HG02678 (cell line): ENCODE results near the gene CYP26B1.

Experiments
- ATAC-seq: cut with Tn5 transposase; IDR thresholded peaks from one replicate; pipeline ENCODE4 v1.9.1; 2021; ENCODE audit warnings: mild to moderate bottlenecking, moderate library complexity; ENCODE audit not compliant: unreplicated experiment

Gene CYP26B1, protein sequence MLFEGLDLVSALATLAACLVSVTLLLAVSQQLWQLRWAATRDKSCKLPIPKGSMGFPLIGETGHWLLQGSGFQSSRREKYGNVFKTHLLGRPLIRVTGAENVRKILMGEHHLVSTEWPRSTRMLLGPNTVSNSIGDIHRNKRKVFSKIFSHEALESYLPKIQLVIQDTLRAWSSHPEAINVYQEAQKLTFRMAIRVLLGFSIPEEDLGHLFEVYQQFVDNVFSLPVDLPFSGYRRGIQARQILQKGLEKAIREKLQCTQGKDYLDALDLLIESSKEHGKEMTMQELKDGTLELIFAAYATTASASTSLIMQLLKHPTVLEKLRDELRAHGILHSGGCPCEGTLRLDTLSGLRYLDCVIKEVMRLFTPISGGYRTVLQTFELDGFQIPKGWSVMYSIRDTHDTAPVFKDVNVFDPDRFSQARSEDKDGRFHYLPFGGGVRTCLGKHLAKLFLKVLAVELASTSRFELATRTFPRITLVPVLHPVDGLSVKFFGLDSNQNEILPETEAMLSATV

DNA sequence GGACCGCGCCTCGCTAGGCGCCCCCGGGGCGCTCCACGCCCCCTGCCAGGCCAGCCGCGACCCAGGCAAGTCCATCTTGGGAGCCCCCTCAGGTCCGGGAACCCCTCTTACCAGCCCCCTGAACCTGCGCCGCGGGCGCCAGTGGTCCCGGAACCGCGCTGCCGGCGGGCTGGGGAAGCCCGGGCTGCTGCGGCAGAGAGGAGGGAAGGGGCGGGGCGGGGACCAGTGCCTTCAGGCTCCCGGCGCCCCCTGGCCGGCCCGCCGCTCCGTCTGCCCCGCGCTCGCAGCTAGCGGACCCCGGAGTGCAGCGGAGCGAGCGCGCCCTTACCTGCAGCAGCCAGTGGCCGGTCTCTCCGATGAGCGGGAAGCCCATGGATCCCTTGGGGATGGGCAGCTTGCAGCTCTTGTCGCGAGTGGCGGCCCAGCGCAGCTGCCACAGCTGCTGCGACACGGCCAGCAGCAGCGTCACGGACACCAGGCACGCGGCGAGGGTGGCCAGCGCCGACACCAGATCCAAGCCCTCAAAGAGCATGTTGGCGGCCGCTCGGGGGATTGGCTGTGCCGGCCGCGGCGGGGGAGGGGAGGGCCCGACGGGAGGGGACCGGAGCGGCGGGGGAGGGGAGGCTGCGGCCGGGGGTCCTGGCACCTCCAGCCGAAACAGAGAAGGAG, at the start of gene CYP26B1:
TSS of gene CYP26B1 (minus strand) at position 560 of the 669 bp plus-strand sequence. CDS start at position 532, 28 bp downstream.
- no peak for ATAC-seq

DNA sequence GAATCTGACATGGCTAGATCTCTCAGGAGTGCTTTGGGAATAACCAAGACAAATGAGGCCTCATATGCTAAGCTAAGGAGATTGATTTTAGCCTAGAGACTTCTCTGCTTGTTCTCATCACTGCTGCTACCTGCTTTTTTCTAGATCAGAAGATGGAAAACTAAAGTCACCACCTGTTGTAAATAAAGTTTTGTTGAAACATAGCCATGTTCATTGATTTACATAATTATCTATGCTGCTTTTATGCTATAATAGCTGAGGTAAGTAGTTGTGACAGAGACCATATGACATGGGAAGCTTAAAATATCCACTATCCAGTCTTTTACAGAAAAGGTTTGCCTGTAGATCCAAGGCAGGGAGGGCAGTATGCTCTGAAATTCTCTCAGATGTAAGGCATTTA, 46.1 kb upstream of the CYP26B1 start:
- ATAC-seq: no peak

DNA sequence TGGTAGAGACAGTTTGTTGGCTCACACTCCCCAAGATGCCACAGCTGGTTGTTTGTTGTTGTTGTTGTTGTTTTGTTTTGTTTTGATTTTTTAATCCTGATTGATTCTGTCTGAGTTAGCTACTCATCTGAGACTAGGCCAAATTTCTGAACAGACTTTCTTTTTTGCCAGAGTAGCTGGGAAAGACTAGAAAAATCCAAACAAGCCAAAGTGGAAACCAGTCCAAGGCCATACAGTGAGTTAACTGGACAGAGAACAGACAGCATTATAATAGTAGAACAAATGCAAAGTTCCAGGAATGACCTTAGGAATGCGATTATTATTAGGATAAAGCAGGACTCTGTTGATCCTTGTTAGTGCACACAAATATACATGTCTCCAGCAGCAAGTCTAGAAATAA, 43.8 kb upstream of the CYP26B1 start:
- no peak for ATAC-seq

DNA sequence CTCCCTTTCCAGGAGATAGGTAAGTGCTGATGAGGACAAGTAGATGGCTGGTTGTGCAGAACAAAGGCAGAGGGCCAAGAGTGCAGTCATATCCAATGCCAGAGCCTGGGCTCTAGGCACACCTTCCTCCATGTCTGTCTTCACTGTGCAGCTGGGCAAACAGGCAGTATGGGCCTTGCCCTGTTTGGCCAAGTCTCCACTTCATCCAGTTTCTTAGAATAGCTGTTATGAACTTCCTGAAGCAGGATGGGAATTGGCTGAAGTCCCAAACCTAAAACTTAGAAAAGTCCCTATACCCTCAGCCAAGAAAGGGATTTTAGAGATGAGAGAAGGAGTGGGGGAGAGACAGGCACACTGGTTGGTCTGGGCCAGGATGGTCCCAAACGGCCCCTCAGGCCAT, 37.5 kb upstream of the CYP26B1 start:
- no peak for ATAC-seq

DNA sequence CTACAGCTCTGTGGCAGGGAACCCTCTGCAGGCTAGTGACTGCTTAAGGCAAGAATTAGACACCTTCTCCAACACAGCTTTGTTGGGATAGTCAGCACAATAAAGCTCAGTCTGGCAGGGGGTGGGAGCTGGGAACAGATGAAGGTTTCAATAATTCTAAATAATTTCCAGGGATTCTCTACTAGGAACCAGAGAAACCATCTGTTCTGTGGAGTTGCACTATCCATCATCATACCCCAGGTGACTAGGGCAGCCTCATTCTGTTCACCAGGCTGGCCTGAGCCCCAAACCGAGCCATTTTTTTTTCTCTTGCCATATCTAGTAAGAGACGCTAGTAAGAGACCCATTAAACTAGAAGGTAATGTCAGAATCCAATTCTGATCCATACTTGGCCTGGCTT, 35.8 kb upstream of the CYP26B1 start:
- ATAC-seq: no peak

DNA sequence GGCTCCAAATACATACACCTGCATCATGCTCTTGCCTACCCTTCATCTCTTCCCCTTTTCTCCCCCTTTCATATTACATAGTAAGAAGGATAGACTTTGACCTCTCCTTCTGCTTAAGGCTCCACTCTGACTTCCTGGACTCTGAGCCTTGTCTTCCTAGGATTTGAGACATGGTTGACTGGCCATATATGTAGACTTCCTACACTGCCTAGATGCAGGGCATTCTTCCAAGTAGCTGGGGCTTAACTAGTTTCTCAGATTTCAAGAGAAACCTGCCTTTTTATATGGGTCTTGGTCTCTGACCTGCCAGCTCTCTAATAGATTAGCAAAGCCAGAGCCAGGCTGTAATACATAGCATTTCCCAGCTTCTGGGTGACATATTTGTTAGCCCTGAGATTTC, 35.4 kb upstream of the CYP26B1 start:
- no peak for ATAC-seq

DNA sequence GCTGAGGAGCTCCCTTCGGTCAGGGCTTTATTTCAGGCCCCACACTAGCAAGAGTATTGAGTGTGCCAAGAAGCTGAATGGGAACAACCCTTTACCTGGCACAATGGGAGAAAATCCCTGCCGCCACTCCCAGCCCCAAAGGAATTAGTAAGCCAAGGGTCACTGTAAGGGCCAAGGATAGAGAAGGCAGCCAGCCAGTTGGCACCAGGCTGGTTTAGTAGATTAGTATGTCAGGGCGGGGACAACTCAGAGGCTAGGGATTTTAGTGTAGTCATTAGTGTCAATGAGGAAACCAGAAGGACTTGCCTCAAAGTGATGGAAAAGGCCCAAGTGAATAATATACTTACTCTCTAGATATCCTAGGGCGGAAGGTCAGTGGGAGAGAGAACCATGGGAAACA, 34.9 kb upstream of the CYP26B1 start:
- ATAC-seq: no peak

DNA sequence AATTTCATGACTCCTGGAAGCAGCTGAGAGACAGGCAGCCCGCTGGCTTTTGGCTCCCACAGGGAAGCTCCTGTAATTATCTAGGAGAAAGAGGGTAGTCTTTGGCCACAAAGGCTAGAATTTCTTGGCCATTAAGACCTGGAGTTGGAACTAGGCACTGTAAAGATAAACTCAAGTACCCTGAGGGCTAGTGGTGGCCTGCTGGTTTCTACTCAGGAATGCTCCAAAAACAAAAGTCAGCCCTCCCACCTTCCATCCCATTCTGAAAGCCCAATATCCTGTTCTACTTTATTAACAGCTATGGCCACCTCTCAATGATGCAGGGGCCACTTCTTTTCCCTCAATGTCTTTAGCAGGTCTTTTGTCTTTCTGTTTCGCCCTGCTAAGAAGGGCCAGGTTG, 34.0 kb upstream of the CYP26B1 start:
- ATAC-seq: no peak

DNA sequence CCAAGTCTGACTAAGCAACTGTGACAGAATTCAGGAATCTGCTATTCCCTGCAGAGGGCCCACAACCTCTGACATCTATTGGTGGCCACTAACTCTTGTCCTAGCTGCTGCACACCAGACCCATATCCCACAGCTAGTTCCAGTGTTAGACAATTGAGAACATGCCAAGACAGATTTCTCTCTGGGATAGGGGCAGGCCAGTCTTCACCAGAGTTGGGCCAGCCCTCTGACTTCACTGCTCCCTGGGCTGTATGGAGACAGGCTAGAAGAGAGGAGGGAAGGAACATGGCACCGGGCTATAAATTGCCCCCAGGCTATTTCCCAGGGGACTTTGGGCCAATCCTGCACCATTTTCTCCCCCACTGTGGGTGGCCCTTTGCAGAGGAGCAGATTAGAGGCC, 32.7 kb upstream of the CYP26B1 start:
- ATAC-seq: no peak

DNA sequence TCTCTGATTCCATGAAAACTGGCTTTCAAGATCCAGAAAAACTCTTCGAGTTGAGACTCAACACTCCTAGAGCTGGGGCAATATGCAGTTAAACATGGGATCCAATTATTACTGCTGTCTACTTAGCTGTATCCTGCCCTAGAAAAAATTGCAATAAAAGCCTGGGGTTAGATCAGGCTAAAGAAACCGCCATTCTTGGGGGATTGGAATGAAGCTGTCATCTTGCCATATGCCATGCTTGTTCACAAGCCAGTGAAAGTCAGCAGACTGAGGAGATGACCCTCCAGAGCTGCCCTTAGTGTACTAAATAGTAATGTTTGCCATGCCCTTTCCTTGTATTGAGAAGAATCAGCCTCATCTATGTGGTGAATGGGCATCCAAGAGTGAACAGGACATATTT, 30.9 kb upstream of the CYP26B1 start:
- no peak for ATAC-seq

DNA sequence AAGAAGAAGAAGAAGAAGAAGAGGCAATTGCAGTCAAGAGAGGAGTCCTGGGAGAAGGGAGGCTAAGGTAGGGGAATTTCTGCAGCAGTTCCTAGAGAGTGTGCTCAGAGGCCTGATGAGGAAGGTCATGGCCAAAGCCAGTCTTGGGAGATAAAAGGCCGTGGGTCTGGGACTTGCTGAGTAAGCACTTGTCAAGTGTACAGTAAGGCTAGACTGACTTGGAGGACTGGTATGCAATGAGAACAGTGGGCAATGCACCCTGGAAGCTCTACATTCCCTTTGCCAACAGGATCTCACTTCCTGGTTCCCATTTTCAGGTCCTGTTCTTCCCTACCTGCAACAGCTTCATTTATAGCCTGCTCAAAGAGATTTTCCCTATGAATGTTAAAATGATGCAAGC, 28.6 kb upstream of the CYP26B1 start:
- no peak for ATAC-seq

DNA sequence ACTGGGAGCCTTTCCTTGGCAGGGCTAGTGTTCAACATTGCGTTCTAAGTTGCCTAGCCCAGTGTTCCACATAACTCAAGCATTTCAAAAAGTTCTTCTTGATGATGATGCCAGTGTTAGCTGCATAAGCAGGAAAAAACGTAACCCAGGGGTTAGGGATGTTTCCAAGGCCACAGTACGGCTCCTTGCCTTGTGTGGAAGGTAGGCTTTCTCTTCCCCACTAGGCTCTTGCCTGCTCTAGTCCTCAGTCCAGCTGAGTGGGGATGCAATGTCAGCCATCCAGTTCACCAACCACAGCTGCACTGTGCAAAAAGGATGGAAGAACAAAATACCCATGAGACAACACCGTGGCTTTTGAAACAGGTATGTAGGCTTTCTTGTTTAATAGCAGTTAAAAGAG, 28.0 kb upstream of the CYP26B1 start:
- no peak for ATAC-seq

DNA sequence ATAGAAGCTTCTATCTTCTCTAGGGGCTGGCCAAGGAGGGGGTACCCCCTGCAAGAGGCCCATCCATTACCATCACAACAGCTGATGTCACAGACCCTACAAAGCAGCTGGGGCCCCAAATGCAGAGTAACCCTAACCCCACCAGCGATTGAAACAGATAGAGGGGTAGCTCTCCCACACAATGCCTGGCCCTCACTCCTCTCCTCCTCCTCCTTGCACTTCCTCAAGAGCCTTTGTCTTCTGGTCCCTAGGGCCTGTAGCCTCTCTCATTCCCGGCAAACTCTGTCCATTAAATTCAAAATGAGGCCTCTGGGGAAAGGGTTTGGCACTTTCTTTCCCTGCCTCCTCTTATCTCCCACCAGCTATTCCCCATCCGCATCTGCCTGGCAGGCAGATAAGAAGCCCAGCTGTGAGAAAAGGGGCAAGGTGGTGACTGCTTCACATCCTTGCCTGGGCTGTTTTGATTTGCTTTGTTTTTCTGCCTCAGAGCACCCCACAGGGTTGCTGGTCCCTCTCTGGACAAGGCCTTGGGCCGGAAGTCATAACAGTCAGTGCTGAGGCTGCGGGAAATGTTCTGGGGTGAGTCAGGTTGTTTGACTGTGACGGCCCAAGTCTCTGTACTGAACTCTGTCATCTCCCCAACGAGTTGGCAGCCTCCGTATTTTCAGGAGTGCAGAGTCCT, 26.1 kb upstream of the CYP26B1 start:
- no peak for ATAC-seq

DNA sequence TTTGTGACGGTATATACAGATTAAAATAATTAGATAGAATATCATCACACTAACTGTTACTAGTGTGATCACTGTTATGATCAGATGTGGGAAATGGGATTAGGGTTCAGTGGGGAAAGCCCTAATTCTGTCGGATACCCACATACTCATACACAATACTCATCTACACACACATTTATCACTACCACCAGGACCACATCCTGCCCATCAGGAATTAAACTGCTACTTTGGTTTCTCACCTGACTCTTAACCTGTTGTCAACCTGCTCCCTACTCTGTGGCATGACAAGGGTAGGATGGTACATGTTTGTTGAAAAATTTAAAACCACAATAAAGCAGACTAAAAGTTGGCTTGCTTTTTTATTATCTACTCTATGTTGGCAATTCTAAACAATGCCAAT, 24.8 kb upstream of the CYP26B1 start:
- ATAC-seq: no peak

DNA sequence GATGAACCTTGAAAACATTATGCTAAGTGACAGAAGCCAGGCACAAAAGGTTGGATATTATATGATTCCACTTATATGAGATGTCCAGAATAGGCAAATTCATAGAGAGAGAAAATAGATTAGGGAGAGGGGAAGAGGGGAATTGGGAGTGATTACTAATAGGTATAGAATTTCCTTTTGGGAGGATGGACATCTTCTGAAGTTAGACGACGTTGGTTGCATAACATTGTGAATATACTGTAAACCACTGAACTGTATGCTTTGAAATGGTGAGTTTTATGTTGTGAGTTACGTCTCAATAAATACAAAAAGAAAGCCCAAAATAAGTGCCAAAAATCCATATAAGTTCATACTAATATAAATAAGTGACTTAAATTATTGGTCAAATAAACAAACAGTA, 18.6 kb upstream of the CYP26B1 start:
- ATAC-seq: no peak

DNA sequence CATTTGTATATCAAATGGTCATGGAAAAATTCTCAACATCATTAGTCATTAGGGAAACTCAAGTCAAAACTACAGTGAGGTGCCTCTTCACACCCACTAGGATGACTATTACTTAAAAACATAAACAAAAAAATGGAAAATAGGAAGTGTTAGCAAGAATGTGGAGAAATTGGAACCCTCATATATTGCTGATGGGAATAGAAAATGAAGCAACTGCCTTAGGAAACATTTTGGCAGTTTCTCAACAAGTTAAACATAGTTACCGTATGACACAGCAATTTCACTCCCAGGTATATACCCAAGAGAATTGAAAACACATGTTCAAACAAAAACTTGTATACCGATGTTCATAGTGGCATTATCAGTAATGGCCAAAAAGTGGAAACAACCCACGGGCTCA, 18.1 kb upstream of the CYP26B1 start:
- ATAC-seq: no peak

DNA sequence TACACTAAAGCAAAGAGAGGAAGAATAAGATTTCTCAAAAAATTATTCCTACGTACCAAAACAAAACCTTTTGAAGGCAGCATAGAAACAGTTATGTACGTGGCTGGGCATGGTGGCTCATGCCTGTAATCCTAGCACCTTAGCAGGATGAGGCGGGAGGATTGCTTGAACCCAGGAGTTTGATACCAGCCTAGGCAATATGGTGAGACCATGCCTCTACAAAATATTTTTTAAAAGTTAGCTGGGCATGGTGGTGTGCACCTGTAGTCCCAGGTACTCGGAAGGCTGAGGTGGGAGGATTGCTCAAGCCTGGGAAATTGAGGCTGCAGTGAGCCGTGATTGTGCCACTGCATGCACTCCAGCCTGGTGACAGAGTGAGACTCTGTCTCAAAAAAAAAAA, 14.9 kb upstream of the CYP26B1 start:
- no peak for ATAC-seq

DNA sequence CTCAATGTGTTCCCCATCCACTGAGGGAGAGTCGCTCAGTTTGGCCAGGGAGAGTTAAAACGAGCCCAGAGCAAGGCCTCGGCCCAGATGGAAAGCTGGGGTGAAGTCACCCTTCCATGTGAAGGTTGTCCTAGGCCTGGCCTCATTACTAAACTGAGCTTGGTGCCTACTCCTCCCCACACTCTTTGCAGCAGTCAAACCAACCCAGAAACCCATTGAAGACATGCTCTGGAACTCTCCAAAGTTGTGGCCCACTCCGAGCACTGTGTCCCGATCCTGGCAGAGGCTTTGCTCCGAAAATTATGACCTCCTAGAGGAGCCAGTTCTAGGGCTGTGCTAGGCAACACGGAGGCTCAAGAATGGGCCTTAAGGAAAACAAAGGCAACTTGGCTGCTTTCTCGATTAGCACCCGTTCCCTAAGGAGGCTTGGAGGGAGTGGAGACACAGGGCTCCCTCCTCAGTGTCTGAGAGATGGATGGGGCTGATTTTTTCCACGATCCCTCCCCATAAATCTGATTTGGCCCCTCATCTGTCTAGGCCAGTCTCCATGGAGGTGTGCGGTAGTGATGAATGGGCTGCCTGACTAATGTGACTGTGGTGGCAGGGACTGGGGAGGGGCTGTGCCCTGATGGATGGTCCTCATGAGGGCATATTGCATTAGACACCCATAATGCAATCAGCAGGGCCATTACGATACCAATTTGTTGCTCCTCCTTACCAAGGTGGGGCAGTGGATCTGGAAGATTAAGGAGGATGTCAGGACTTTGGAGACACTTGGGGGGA, 11.7 kb upstream of the CYP26B1 start:
- no peak for ATAC-seq

DNA sequence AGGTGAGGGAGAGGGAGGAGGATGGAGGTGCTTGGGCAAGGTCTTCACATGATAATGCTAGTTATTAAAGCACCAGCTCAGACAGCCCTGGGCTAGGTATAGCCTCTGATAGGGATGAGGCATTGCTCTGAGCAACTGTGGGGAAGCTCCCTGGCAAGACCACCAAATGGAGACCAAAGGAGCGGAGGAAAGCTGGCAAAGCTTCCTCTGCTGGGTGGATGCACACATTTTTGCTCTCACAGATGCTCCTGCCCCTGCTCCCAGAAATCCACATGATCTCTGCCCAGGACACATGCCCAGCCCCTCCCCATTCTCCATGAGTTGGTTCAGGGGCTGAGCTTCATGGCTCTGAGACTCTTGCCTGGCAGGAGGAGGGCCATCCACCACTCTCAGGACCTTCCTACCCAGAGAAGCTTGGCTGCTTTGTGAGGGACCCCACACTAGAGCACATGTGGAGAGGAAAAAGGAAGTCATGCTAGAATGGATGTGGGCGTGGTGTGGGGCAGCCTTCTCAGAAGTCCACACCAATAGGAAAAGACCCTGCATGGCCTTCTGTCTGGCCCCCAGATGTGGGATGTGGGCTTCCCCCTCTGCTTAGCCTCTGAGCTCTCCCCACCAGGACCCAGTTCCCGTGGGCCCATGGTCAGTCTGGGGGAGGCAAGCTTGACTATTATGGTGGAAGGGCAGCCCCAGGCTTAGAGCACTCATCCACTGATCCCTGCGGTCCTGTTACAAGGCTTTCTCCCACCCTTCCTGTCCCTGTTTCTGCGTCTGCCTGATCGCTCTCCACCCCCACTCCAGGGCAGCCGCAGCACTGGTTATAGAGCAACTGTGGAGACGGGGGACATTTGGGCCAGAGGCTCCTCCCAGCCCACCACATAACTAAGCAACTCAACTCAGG, 10.5 kb upstream of the CYP26B1 start:
- no peak for ATAC-seq

DNA sequence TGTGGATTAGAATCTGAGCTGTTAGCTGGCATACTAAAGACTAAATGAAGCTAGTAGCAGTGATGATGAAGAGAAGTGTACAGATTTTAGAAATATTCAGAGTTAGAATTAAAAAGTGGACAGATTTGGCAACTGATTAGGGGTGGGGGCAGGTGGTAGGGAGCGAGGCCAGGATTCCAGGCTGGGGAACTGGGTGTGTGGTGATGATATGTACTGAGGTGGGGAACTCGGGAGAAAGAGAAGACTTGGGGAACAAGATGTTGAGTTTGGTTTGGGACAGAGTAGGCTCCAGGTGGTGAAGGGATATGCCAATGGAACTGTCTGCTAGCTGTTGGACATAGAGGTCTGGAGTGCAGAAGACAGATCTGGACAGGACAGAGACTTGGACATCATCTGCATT, 9.2 kb upstream of the CYP26B1 start:
- no peak for ATAC-seq
